Measurements from ENCODE around the gene RNF220.
"Not testable (repeated sequence)": the region's sequence is repeated elsewhere in the genome, so short reads cannot be mapped to it uniquely, and the experiment has no call there.

Gene RNF220

GRCh38 chr1:44549510-44549909 lies 144.5 kb downstream of the RNF220 start:
- DNase-seq (ENCODE audit: low read depth in 2 of 2) = no peak

GRCh38 chr1:44553127-44553758 lies 148.2 kb downstream of the RNF220 start:
- DNase-seq (ENCODE audit: low read depth in 2 of 2) = no peak

- no peak for DNase-seq (ENCODE audit: low read depth in 2 of 2)
These were observed 148.7 kb downstream of the RNF220 start for GRCh38 chr1:44553771-44554170.

- no peak for DNase-seq (ENCODE audit: low read depth in 2 of 2)
These were observed 149.7 kb downstream of the RNF220 start for GRCh38 chr1:44554706-44555105.

GRCh38 chr1:44557778-44558177 lies 152.7 kb downstream of the RNF220 start:
- DNase-seq (ENCODE audit: low read depth in 2 of 2) = no peak

GRCh38 chr1:44558883-44559282 lies 153.8 kb downstream of the RNF220 start:
- no peak for DNase-seq (ENCODE audit: low read depth in 2 of 2)

GRCh38 chr1:44559330-44559729 lies 154.3 kb downstream of the RNF220 start:
- no peak for DNase-seq (ENCODE audit: low read depth in 2 of 2)

GRCh38 chr1:44559913-44560312 lies 154.9 kb downstream of the RNF220 start:
- DNase-seq (ENCODE audit: low read depth in 2 of 2) = no peak

- DNase-seq (ENCODE audit: low read depth in 2 of 2) = not testable (repeated sequence)
These were observed 155.6 kb downstream of the RNF220 start for GRCh38 chr1:44560696-44561095.

GRCh38 chr1:44565259-44565750 lies 160.2 kb downstream of the RNF220 start:
- no peak for DNase-seq (ENCODE audit: low read depth in 2 of 2)

- DNase-seq (ENCODE audit: low read depth in 2 of 2) = no peak
These were observed 160.8 kb downstream of the RNF220 start for GRCh38 chr1:44565833-44566232.

GRCh38 chr1:44566281-44567046 lies 161.4 kb downstream of the RNF220 start:
- no peak for DNase-seq (ENCODE audit: low read depth in 2 of 2)

GRCh38 chr1:44568128-44568900 lies 163.3 kb downstream of the RNF220 start:
- DNase-seq (ENCODE audit: low read depth in 2 of 2) = no peak

GRCh38 chr1:44569491-44569890 lies 164.4 kb downstream of the RNF220 start:
- DNase-seq (ENCODE audit: low read depth in 2 of 2) = no peak

- no peak for DNase-seq (ENCODE audit: low read depth in 2 of 2)
These were observed 166.9 kb downstream of the RNF220 start for GRCh38 chr1:44571712-44572571.

- DNase-seq (ENCODE audit: low read depth in 2 of 2) = no peak
These were observed 167.5 kb downstream of the RNF220 start for GRCh38 chr1:44572572-44572879.

- DNase-seq (ENCODE audit: low read depth in 2 of 2) = no peak
These were observed 170.3 kb downstream of the RNF220 start for GRCh38 chr1:44575396-44575795.

GRCh38 chr1:44576456-44577150 lies 171.5 kb downstream of the RNF220 start:
- DNase-seq (ENCODE audit: low read depth in 2 of 2) = no peak

- no peak for DNase-seq (ENCODE audit: low read depth in 2 of 2)
These were observed 176.2 kb downstream of the RNF220 start for GRCh38 chr1:44581205-44581604.

- DNase-seq (ENCODE audit: low read depth in 2 of 2) = no peak
These were observed 179.1 kb downstream of the RNF220 start for GRCh38 chr1:44584167-44584566.

- DNase-seq (ENCODE audit: low read depth in 2 of 2) = no peak
These were observed 180.4 kb downstream of the RNF220 start for GRCh38 chr1:44585315-44585920.
